IMR-90 (cell line): ENCODE measurements around the gene RND3. TPM values are rescaled to one million over a fixed set of nuclear protein-coding genes. Genes with fewer than 3 reads are reported as not detected.

Experiments used
- ATAC-seq: fragments of 200-7000 bp; cut with Tn5 transposase; 2 replicates; pipeline ENCODE4 v1.9.1; 2020; ENCODE audit warnings: low read depth, mild to moderate bottlenecking, moderate library complexity
- Bru-seq: library from RNA; stranded (reverse); fragments of 400-500 nt; gene quantifications from one replicate; lab custom pipeline; 2021; lab: Mats Ljungman, UMichigan
- BruChase-seq, 2 experiments: library from RNA; stranded (reverse); fragments of 400-500 nt; gene quantifications; one replicate each; lab custom pipeline; 2021; lab: Mats Ljungman, UMichigan
- BruUV-seq: library from RNA; stranded (reverse); fragments of 400-500 nt; replicated peaks from 2 replicates; lab custom pipeline; 2021; lab: Mats Ljungman, UMichigan
- CTCF ChIA-PET: fragments of 300-600 bp; formaldehyde crosslinking; extraction: SDS; loops from one replicate; lab custom pipeline; 2021; ENCODE audit warnings: antibody characterized with exemption; lab: Yijun Ruan, JAX
- POLR2A ChIA-PET: fragments of 300-600 bp; sonication (Branson Sonifier 250); formaldehyde crosslinking; loops from one replicate; lab custom pipeline; 2022; ENCODE audit warnings: antibody characterized with exemption; ENCODE audit not compliant: unreplicated experiment; lab: Charles Lee
- DNase-seq: peaks from one replicate; pipeline ENCODE4 v3.0.0; 2013
- H2AFZ ChIP-seq: replicated peaks from 2 replicates; pipeline ENCODE3; 2013; ENCODE audit warnings: low read length, mild to moderate bottlenecking; ENCODE audit not compliant: poor library complexity
- H2AK5ac ChIP-seq: 2 replicates; pipeline ENCODE4 v1.6.1; 2013; ENCODE audit warnings: low read depth, low read length, inconsistent platforms
- H2AK9ac ChIP-seq: replicated peaks from 2 replicates; pipeline ENCODE3; 2013; ENCODE audit warnings: mild to moderate bottlenecking, low read depth, low read length, moderate library complexity; ENCODE audit not compliant: poor library complexity
- H2BK120ac ChIP-seq: 2 replicates; pipeline ENCODE4 v1.6.1; 2013; ENCODE audit warnings: low read depth, low read length, inconsistent platforms
- H2BK15ac ChIP-seq: 3 replicates; pipeline ENCODE4 v1.6.1; 2013; ENCODE audit warnings: low read depth, low read length, inconsistent platforms
- H2BK20ac ChIP-seq: 2 replicates; pipeline ENCODE4 v1.6.1; 2013; ENCODE audit warnings: low read depth, mild to moderate bottlenecking, inconsistent platforms, low read length, moderate library complexity
- H2BK5ac ChIP-seq: 2 replicates; pipeline ENCODE4 v1.6.1; 2013; ENCODE audit warnings: mild to moderate bottlenecking, low read depth, low read length, inconsistent platforms; ENCODE audit not compliant: poor library complexity, severe bottlenecking
- H3K14ac ChIP-seq: replicated peaks from 2 replicates; pipeline ENCODE4 v1.6.1; 2013; ENCODE audit warnings: low read depth, low read length, inconsistent platforms
- H3K18ac ChIP-seq: 2 replicates; pipeline ENCODE4 v1.6.1; 2013; ENCODE audit warnings: low read depth, low read length, control low read depth
- H3K23ac ChIP-seq: 2 replicates; pipeline ENCODE4 v1.6.1; 2013; ENCODE audit warnings: low read depth, low read length, inconsistent platforms
- H3K27ac ChIP-seq: 2 replicates; pipeline ENCODE4 v1.5.1; 2013; ENCODE audit warnings: mild to moderate bottlenecking, control low read depth, low read length; ENCODE audit not compliant: insufficient read depth
- H3K27me3 ChIP-seq: 2 replicates; pipeline ENCODE4 v1.6.1; 2013; ENCODE audit warnings: low read length; ENCODE audit not compliant: control insufficient read depth, insufficient read depth
- H3K36me3 ChIP-seq: 2 replicates; pipeline ENCODE4 v1.6.1; 2013; ENCODE audit warnings: low read length, mixed read lengths; ENCODE audit not compliant: control insufficient read depth, insufficient read depth
- H3K4ac ChIP-seq: 2 replicates; pipeline ENCODE4 v1.6.1; 2013; ENCODE audit warnings: low read depth, low read length, inconsistent platforms
- H3K4me1 ChIP-seq: 2 replicates; pipeline ENCODE4 v1.6.1; 2013; ENCODE audit warnings: low read length, mixed read lengths; ENCODE audit not compliant: control insufficient read depth, insufficient read depth
- H3K4me2 ChIP-seq: 2 replicates; pipeline ENCODE4 v1.6.1; 2013; ENCODE audit warnings: low read depth, mild to moderate bottlenecking, control low read depth, low read length, moderate library complexity
- H3K4me3 ChIP-seq: 2 replicates; pipeline ENCODE4 v1.5.1; 2013; ENCODE audit warnings: low read depth, mild to moderate bottlenecking, control low read depth, low read length, moderate library complexity; ENCODE audit not compliant: insufficient read depth
- H3K56ac ChIP-seq: 2 replicates; pipeline ENCODE4 v1.6.1; 2013; ENCODE audit warnings: low read length, inconsistent platforms; ENCODE audit not compliant: insufficient read depth; ENCODE audit errors: extremely low read depth
- H3K79me1 ChIP-seq, 2 experiments: 2 replicates each; pipeline ENCODE4 v1.6.1; 2013; ENCODE audit warnings: low read length in 2 of 2, inconsistent platforms in 1 of 2, low read depth in 1 of 2
- H3K9ac ChIP-seq: 2 replicates; pipeline ENCODE4 v1.6.1; 2013; ENCODE audit warnings: low read depth, low read length, control low read depth
- H3K9me1 ChIP-seq: 2 replicates; pipeline ENCODE4 v1.6.1; 2013; ENCODE audit warnings: low read length, inconsistent platforms; ENCODE audit not compliant: insufficient read depth
- H3K9me3 ChIP-seq: 2 replicates; pipeline ENCODE4 v1.6.1; 2013; ENCODE audit warnings: low read length; ENCODE audit not compliant: control insufficient read depth, insufficient read depth
- H4K20me1 ChIP-seq: 2 replicates; pipeline ENCODE4 v1.6.1; 2013; ENCODE audit warnings: low read length, inconsistent platforms; ENCODE audit not compliant: insufficient read depth
- H4K5ac ChIP-seq: 2 replicates; pipeline ENCODE4 v1.6.1; 2013; ENCODE audit warnings: mild to moderate bottlenecking, low read depth, low read length, control low read depth
- H4K8ac ChIP-seq, 2 experiments: 2 replicates each; pipeline ENCODE4 v1.6.1; 2013; ENCODE audit warnings: low read depth in 2 of 2, low read length in 2 of 2, control low read depth in 1 of 2, inconsistent platforms in 1 of 2
- H4K91ac ChIP-seq: 2 replicates; pipeline ENCODE4 v1.6.1; 2013; ENCODE audit warnings: low read depth, low read length, inconsistent platforms; ENCODE audit not compliant: insufficient read depth
- BHLHE40 ChIP-seq: fragments of 150-350 bp; IDR thresholded peaks from 2 replicates; pipeline ENCODE4 v1.6.1; 2016; ENCODE audit warnings: mild to moderate bottlenecking, low read depth, low read length
- CEBPB ChIP-seq: IDR thresholded peaks from 2 replicates; pipeline ENCODE4 v1.6.1; 2012; ENCODE audit warnings: low read depth, low read length, improper control_type of control experiment
- CHD1 ChIP-seq: IDR thresholded peaks from 2 replicates; pipeline ENCODE4 v1.6.1; 2012; ENCODE audit warnings: low read depth, low read length, improper control_type of control experiment
- CTCF ChIP-seq: conservative IDR thresholded peaks from 2 replicates; pipeline ENCODE4 v1.5.1; 2012; ENCODE audit warnings: mild to moderate bottlenecking, low read depth, low read length, improper control_type of control experiment
- MXI1 ChIP-seq: IDR thresholded peaks from 2 replicates; pipeline ENCODE4 v1.6.1; 2012; ENCODE audit warnings: low read depth, mild to moderate bottlenecking, low read length, moderate library complexity, borderline replicate concordance
- POLR2A ChIP-seq: IDR thresholded peaks from 2 replicates; pipeline ENCODE4 v1.6.1; 2012; ENCODE audit warnings: mild to moderate bottlenecking, low read depth, low read length
- RAD21 ChIP-seq: IDR thresholded peaks from 2 replicates; pipeline ENCODE4 v1.6.1; 2012; ENCODE audit warnings: low read length, improper control_type of control experiment
- RCOR1 ChIP-seq: IDR thresholded peaks from 2 replicates; pipeline ENCODE4 v1.6.1; 2012; ENCODE audit warnings: mild to moderate bottlenecking, low read length, improper control_type of control experiment; ENCODE audit not compliant: insufficient replicate concordance
- SMC3 ChIP-seq: fragments of 150-350 bp; IDR thresholded peaks from 2 replicates; pipeline ENCODE4 v1.6.1; 2016; ENCODE audit warnings: low read depth, mild to moderate bottlenecking, antibody characterized with exemption, low read length, moderate library complexity
- USF2 ChIP-seq: fragments of 150-350 bp; IDR thresholded peaks from 2 replicates; pipeline ENCODE4 v1.6.1; 2017; ENCODE audit warnings: mild to moderate bottlenecking, antibody characterized with exemption, low read length, low read depth
- WGBS, 2 experiments: methylation state at CpG; one replicate each; pipeline versions ENCODE4 v1.1.5 to v1.1.7; 2013; ENCODE audit warnings: missing lambda C conversion rate in 2 of 2; ENCODE audit not compliant: insufficient read length in 1 of 2; ENCODE audit errors: extremely low coverage in 2 of 2; 5-methylcytosine and 5-hydroxymethylcytosine counted together
- dilution Hi-C: fragments of 300-500 bp; cut with HindIII; formaldehyde crosslinking; loops from one replicate; pipeline ENCODE4 v1.14.3; 2018; ENCODE audit warnings: low sequenced_read_pairs; ENCODE audit not compliant: unreplicated experiment
- in situ Hi-C: fragments of 300-500 bp; cut with MboI; formaldehyde crosslinking; loops from 3 replicates; pipeline ENCODE4 v1.14.3; 2019; ENCODE audit warnings: low sequenced_read_pairs, inconsistent platforms, mixed read lengths
- intact Hi-C: fragments of 100-400 bp; cut with micrococcal nuclease; formaldehyde crosslinking; loops from 2 replicates; pipeline ENCODE4 v1.10.0; 2022
- long read RNA-seq: library from polyadenylated mRNA; unstranded; transcript quantifications from one replicate; pipeline ENCODE4 v2.0.0, GENCODE V29; 2021; ENCODE audit not compliant: unreplicated experiment
- polyA plus RNA-seq, 3 experiments: library from polyadenylated mRNA; depleted of rRNA; stranded (reverse); fragments of >200 nt; gene quantifications; 2 replicates each; pipeline ENCODE4 v1.2.3, GENCODE V29; 2012; ENCODE audit warnings: low replicate concordance in 1 of 3
- total RNA-seq: library from RNA; depleted of rRNA; stranded (reverse); fragments of >200 nt; gene quantifications from 2 replicates; pipeline ENCODE4 v1.2.3, GENCODE V29; 2012; rRNA removed

Gene RND3
- total RNA-seq, result 331 and 449 TPM in 2 replicates
- polyA plus RNA-seq (2012; rRNA removed), result 111 and 136 TPM in 2 replicates
- 23.5 and 27.4 TPM in 2 replicates for polyA plus RNA-seq (2012; cell fraction: cytosol; rRNA removed)
- 14.3 and 120 TPM in 2 replicates for polyA plus RNA-seq (2012; cell fraction: nucleus; rRNA removed; ENCODE audit: low replicate concordance)
- Bru-seq, nascent RNA, result percentile 100 among the genes with signal in this experiment
- BruChase-seq, experiment 1, labeled RNA remaining after a 6-hour chase, result percentile 97 among the genes with signal in this experiment
- BruChase-seq, experiment 2, labeled RNA remaining after a 2-hour chase, result percentile 100 among the genes with signal in this experiment
- long read RNA-seq, transcript RND3-201 (6 exons, 2,711 nt), result major isoform, 697 of 1,544 reads
- long read RNA-seq, transcript RND3-208 (2 exons, 432 nt), result minor isoform, 6 of 1,544 reads
- long read RNA-seq, transcript RND3-202 (5 exons, 2,777 nt), result minor isoform, 688 of 1,544 reads
- long read RNA-seq, transcript RND3-206 (3 exons, 385 nt), result minor isoform, 12 of 1,544 reads
- long read RNA-seq, partial matches to known transcripts, result 28 of 1,544 reads
- long read RNA-seq, other reads (novel, unspliced or antisense), result 111 of 1,544 reads

- H4K8ac ChIP-seq, result peak within 1 kb of the TSS; percentile 77 to 94
- peak within 1 kb of the TSS; percentile 100 for H3K9ac ChIP-seq
- H4K20me1 ChIP-seq, result peaks cover 46% of the 10 kb centered on the region
- peak within 1 kb of the TSS; percentile 98 for H2BK5ac ChIP-seq
- H3K9me1 ChIP-seq, result peaks cover 4% of the 10 kb centered on the region; the same call in 1 of the 2 replicates
- H3K4ac ChIP-seq, result peak within 1 kb of the TSS; percentile 98
- DNase-seq, result peak; percentile 99
- H2BK15ac ChIP-seq, result peak within 1 kb of the TSS; percentile 71; the same call in 1 of the 3 replicates
- H3K23ac ChIP-seq, result peak within 1 kb of the TSS; percentile 100
- intact Hi-C loops, result loop anchor here (1.0 to 5.0 kb wide), 9 partner anchors 42 to 675 kb away; no protein-coding TSS in a partner anchor
- H3K27me3 ChIP-seq, result no peaks in the 10 kb centered on the region
- peak within 1 kb of the TSS; percentile 94 for H2AK9ac ChIP-seq
- H2BK120ac ChIP-seq, result peak within 1 kb of the TSS; percentile 78
- peak within 1 kb of the TSS; percentile 99 for H3K56ac ChIP-seq
- H2BK20ac ChIP-seq, result peak within 1 kb of the TSS; percentile 64
- ATAC-seq, result peak; percentile 61
- H3K4me3 ChIP-seq, result peak within 1 kb of the TSS; percentile 92
- peak within 1 kb of the TSS; percentile 87 for H4K91ac ChIP-seq
- no TSS peak for BruUV-seq
- no peaks in the 10 kb centered on the region for H3K9me3 ChIP-seq
- peak within 1 kb of the TSS; percentile 100 for H3K27ac ChIP-seq
- H3K4me1 ChIP-seq, result 0 out of 2 replicates have a peak, but pooled peaks cover 2% of the 10 kb centered on the region
- CTCF ChIA-PET, result interaction anchor here (1.0 to 1.1 kb wide), 2 partner anchors 39 to 82 kb away, joined by 3 read pairs; no protein-coding TSS in a partner anchor
- WGBS, 2 experiments, result 100% methylated on average over 1 of the region's 24 CpGs; no CpG with 5 or more reads in 1 of the 2 experiments
- peak within 1 kb of the TSS; percentile 100 for H3K14ac ChIP-seq
- peak within 1 kb of the TSS; percentile 68 for H4K5ac ChIP-seq
- peak within 1 kb of the TSS; percentile 75 for H3K18ac ChIP-seq
- peaks cover 28 to 33% of the 10 kb centered on the region in 2 experiments for H3K79me1 ChIP-seq
- POLR2A ChIA-PET, result interaction anchor here (0.6 to 0.8 kb wide), 3 partner anchors 9 to 193 kb away, joined by 3 to 6 read pairs (median 3); no protein-coding TSS in a partner anchor
- in situ Hi-C loops, result loop anchor here (5.0 to 10.0 kb wide), 3 partner anchors 40 to 567 kb away; no protein-coding TSS in a partner anchor
- dilution Hi-C loops, result no loop called here
- H2AFZ ChIP-seq, result peak within 1 kb of the TSS; percentile 69
- peaks cover 34% of the 10 kb centered on the region for H3K36me3 ChIP-seq
- peak within 1 kb of the TSS; percentile 83 for H2AK5ac ChIP-seq
- H3K4me2 ChIP-seq, result no peak within 1 kb of the TSS; the same call in 1 of the 2 replicates
- TF ChIP-seq BHLHE40 (0 out of 2 replicates have a peak, but pooled peaks have one; percentile 12), CEBPB (peak; percentile 77), RCOR1 (no peak), MXI1 (0 out of 2 replicates have a peak, but pooled peaks have one; percentile 47), USF2 (no peak; the same call in 1 of the 2 replicates), RAD21 (peak; percentile 86), POLR2A (peak; percentile 100), CTCF (peak; percentile 93), SMC3 (peak; percentile 90), CHD1 (no peak; the same call in 1 of the 2 replicates)
Observed at GRCh38 chr2:150487537-150488429, at the start of gene RND3. TSS of gene RND3 (minus strand) at chr2:150487667. CDS start at chr2:150487417, 250 bp downstream.
